Activated CD8-positive, alpha-beta memory T cell treated with anti-CD3 and anti-CD28 coated beads, Interleukin-2, amount 10 ng/mL, durations not matched to agents 7 days and 5 days (primary cell): ENCODE measurements around the gene ASIC4. TPM values are rescaled to one million over a fixed set of nuclear protein-coding genes. Genes with fewer than 3 reads are reported as not detected.

Experiments used
- ATAC-seq: fragments of 150-1000 bp; cut with Tn5 transposase; one replicate; pipeline ENCODE4 v1.10.0; 2021; ENCODE audit warnings: moderate library complexity
- CTCF ChIA-PET: fragments of 350-600 bp; sonication (Branson Sonifier 250); formaldehyde crosslinking; loops from one replicate; lab custom pipeline; 2021; ENCODE audit warnings: antibody characterized with exemption; lab: Charles Lee
- DNase-seq: peaks from one replicate; pipeline ENCODE4 v3.0.0-alpha.2; 2020
- H3K27ac Mint-ChIP-seq: one replicate; pipeline ENCODE4 v1.8.0; 2021; ENCODE audit warnings: mild to moderate bottlenecking, mixed read lengths
- H3K27me3 Mint-ChIP-seq: one replicate; pipeline ENCODE4 v1.8.0; 2021; ENCODE audit warnings: mixed read lengths
- H3K36me3 Mint-ChIP-seq: one replicate; pipeline ENCODE4 v1.8.0; 2021; ENCODE audit warnings: mild to moderate bottlenecking, mixed read lengths
- H3K4me1 Mint-ChIP-seq: one replicate; pipeline ENCODE4 v1.8.0; 2021; ENCODE audit warnings: mixed read lengths
- H3K4me3 Mint-ChIP-seq: one replicate; pipeline ENCODE4 v1.8.0; 2021; ENCODE audit warnings: mild to moderate bottlenecking, moderate library complexity, mixed read lengths
- H3K9me3 Mint-ChIP-seq: one replicate; pipeline ENCODE4 v1.8.0; 2022; ENCODE audit warnings: low read depth, mixed read lengths
- total RNA-seq, 2 experiments: library from RNA; stranded (reverse); gene quantifications; one replicate each; pipeline ENCODE4 v1.2.3, GENCODE V29; 2021

The ASIC4 gene
- total RNA-seq, 2 experiments from 2014 or later = 0.09 TPM; not detected in 1

DNA sequence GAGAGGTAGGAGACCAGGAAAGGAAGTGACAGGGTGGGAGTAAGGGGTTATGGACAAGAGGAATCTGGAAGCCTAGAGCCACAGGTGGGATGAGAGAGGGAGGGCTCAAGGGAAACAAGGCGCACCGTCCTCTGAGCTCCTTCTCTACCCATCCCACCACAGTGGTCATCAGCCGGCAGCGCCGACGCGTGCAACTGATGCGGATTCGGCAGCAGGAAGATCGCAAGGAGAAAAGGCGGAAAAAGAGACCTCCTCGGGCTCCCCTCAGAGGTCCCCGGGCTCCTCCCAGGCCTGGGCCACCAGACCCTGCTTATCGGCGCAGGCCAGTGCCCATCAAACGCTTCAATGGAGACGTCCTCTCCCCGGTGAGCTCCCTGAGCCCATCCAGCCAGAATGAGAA is 34.7 kb downstream of the ASIC4 start:
- H3K4me1 Mint-ChIP-seq = peaks cover 9% of the 10 kb centered on the region
- ATAC-seq = no peak
- CTCF ChIA-PET = interaction anchor here (0.6 to 2.0 kb wide), 2 partner anchors 8 to 11 kb away, joined by 3 to 7 read pairs; no protein-coding TSS in a partner anchor
- peaks cover 39% of the 10 kb centered on the region for H3K27me3 Mint-ChIP-seq
- no peaks in the 10 kb centered on the region for H3K9me3 Mint-ChIP-seq
- DNase-seq = no peak
- H3K4me3 Mint-ChIP-seq = no peak overlapping the region
- H3K27ac Mint-ChIP-seq = no peak overlapping the region
- H3K36me3 Mint-ChIP-seq = no peaks in the 10 kb centered on the region

DNA sequence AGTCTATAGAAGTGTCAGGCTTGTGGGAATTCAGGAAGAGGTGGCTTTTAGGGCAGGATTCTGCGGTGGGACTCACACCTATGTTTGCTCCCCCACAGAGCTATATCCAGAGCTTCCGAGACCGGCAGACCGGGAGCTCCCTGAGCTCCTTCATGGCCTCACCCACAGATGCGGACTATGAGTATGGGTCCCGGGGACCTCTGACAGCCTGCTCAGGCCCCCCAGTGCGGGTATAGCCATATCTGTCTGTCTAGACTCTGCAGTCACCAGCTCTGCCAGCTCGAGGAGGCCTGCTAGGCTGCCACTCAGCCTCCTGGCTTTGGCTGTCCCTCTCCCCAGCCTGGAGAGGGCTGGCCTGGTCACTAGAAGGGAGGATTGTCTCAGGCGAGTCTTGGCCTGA is 35.3 kb downstream of the ASIC4 start:
- DNase-seq = no peak
- H3K4me1 Mint-ChIP-seq = peaks cover 4% of the 10 kb centered on the region
- no peak overlapping the region for H3K27ac Mint-ChIP-seq
- ATAC-seq = no peak
- CTCF ChIA-PET = interaction anchor here (0.6 to 2.0 kb wide), 2 partner anchors 8 to 11 kb away, joined by 3 to 7 read pairs; no protein-coding TSS in a partner anchor
- H3K9me3 Mint-ChIP-seq = no peaks in the 10 kb centered on the region
- peaks cover 38% of the 10 kb centered on the region for H3K27me3 Mint-ChIP-seq
- H3K36me3 Mint-ChIP-seq = no peaks in the 10 kb centered on the region
- no peak overlapping the region for H3K4me3 Mint-ChIP-seq

DNA sequence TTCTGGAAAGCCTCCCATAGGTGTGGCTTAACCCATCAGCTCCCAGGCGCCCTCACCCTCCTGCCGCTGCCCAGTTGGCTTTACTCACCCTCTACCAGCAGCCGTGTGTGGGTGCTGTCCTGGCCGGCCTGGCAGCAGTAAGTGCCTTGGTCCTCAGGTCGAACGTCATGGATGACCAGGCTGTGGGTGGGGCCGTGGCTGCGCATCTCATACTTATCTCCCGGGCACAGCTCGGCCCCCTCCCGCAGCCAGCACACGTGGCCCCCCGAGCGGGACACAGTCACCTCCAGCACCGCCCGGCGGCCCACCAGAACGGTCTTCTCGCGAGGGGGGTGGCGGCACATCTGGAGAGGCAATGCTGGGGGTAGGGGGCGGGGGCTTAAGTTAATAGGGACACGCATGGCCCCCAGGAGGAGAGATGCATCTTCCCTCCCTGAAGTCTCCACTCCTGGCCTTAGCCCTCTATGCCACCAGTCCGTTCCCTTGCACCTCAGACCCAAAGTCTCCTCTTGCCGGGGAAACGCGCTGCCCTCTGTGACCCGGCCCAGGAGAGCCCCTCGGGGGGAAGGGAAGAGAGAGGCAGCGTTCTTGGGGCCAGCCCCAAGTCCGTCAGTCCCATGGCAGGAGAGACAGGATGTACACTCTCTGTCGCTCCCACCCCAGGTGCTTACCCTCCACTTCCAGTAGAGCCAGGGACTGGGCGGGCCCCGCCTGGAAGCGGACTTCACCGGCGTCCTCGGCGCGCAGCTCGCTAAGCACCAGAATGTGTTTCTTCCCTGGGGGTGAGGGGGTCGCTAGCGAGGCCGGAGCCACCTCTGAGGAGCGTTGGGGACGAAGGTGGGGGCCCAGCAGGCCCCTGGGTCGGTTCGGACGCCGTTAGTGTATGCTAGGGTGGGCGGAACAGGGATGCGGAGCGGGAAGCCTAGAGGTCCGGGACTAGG is 37.4 kb downstream of the ASIC4 start:
- Mint-ChIP-seq H3K27ac (no peak overlapping the region), H3K4me1 (peaks cover 4% of the 10 kb centered on the region), H3K27me3 (peaks cover 28% of the 10 kb centered on the region), H3K36me3 (no peaks in the 10 kb centered on the region), H3K4me3 (peak overlapping the region; percentile 60), H3K9me3 (no peaks in the 10 kb centered on the region)
- peak; percentile 50 for DNase-seq
- CTCF ChIA-PET = interaction anchor here (0.8 to 3.7 kb wide), 7 partner anchors 9 to 572 kb away, joined by 3 to 15 read pairs (median 4); partner anchors contain the start of genes CHPF and STK11IP
- ATAC-seq = peak; percentile 31

DNA sequence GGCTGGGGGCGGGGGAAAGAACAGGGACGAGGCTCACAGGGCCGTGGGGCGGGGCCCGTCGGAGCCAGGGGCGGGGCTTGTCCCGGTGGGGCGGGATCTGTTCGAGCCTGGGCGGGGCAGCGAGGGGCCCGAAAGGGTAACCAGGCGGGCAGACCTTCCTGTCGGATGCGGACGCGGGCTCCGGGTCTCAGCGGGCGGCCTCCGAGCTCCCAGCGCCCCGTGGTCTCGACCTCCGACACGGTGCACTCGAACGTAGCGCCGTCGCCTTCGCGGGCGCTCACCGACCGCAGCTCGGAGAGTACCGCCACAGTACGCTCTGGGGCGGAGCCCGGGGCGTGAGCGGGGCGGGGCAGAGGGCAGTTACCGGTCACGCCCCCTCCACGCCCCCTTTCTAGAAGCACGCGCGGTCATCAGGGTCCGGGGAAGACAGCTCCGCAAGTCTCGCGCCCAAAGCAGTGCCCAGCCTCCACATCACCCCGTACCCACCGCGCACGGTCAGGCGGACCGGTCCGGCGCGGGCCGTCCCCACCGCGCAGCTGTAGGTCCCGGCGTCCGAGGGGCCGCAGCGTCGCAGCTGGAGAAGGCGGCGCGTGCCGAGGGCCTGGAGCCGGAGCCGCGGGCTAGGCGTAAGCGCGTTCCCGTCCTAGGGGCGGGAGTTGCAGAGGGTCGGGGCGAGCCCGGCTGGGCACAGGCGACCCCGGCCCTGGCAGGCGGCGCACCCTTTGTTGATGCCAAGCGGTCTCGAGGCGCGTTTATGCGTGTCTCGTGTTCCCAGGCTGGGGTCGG is 38.3 kb downstream of the ASIC4 start:
- Mint-ChIP-seq H3K27ac (no peak overlapping the region), H3K4me1 (peaks cover 4% of the 10 kb centered on the region), H3K4me3 (peak overlapping the region; percentile 60), H3K27me3 (peaks cover 28% of the 10 kb centered on the region), H3K36me3 (no peaks in the 10 kb centered on the region), H3K9me3 (no peaks in the 10 kb centered on the region)
- DNase-seq = peak; percentile 85
- CTCF ChIA-PET = interaction anchor here (0.9 to 3.7 kb wide), 4 partner anchors 8 to 45 kb away, joined by 3 to 15 read pairs (median 8); partner anchors contain the start of genes CHPF and STK11IP
- peak; percentile 90 for ATAC-seq

DNA sequence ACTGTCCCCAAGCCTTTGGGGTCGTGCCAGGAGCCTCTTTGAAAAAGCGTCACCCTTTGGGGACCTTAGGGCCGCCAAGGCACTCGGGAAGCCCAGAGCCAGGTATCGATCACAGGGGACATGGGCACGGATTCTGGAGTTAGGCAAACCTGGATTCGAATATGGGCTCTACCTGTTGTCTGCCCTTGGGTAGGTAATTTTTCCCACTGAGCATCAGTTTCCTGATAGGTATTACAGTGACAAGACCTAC is 38.8 kb downstream of the ASIC4 start:
- Mint-ChIP-seq H3K36me3 (no peaks in the 10 kb centered on the region), H3K9me3 (no peaks in the 10 kb centered on the region), H3K27ac (no peak overlapping the region), H3K27me3 (peaks cover 28% of the 10 kb centered on the region), H3K4me1 (peaks cover 4% of the 10 kb centered on the region), H3K4me3 (no peak overlapping the region)
- ATAC-seq (no peak), DNase-seq (no peak)
- CTCF ChIA-PET = interaction anchor here (2.4 to 3.7 kb wide), 2 partner anchors 8 to 10 kb away, joined by 13 to 15 read pairs; partner anchors contain the start of gene CHPF

DNA sequence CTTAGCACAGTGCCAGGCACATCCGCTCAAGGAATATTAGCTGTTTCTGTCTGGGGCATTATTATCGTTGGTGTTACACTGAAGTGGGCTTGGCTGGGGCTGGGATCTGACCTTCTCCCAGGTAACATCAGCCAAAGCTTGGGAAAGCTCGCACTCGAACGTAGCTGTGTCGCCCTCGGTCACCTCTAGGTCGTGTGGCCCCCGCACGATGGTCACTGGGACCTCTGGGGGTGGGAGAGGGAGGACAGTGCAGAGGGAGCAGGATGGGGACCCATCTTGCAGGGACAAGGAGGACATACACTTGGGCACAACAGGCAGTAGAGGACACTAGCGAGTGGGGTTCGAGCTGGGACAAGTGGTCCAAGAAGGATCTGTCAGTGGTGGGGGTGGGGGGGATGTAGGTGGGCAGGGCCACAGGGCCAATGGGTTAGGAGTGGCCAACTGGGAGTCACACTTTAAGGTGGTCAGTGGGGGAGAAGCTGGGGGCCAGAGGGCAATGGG is 39.2 kb downstream of the ASIC4 start:
- Mint-ChIP-seq H3K36me3 (no peaks in the 10 kb centered on the region), H3K9me3 (no peaks in the 10 kb centered on the region), H3K4me1 (peaks cover 4% of the 10 kb centered on the region), H3K4me3 (no peak overlapping the region), H3K27ac (no peak overlapping the region), H3K27me3 (peaks cover 28% of the 10 kb centered on the region)
- no peak for ATAC-seq
- CTCF ChIA-PET = interaction anchor here (2.4 to 3.7 kb wide), 2 partner anchors 7 to 11 kb away, joined by 13 to 15 read pairs; partner anchors contain the start of gene CHPF
- DNase-seq = no peak

DNA sequence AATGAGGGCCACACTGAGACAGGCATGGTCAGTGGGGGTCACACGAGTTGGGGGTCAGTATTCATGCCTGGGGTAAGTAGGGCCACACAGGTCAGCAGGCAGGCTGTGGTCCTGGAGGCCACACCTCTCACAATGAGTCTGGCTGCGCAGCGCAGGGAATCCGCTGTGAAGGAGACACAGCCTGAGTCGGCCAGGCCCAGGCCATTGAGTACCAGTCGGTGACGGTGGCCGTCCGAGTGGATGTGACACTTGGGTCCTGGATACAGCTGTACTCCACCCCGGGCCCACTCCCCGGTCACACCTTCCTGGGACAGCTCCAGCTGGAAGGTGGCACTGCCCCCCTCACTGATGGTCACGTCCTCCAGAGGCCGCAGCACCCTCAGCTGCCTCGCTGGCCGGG is 40.1 kb downstream of the ASIC4 start:
- Mint-ChIP-seq H3K9me3 (no peaks in the 10 kb centered on the region), H3K4me1 (peaks cover 4% of the 10 kb centered on the region), H3K27me3 (peaks cover 28% of the 10 kb centered on the region), H3K4me3 (no peak overlapping the region), H3K36me3 (no peaks in the 10 kb centered on the region), H3K27ac (no peak overlapping the region)
- DNase-seq (no peak), ATAC-seq (no peak)
- CTCF ChIA-PET = interaction anchor here (1.4 to 2.4 kb wide), 2 partner anchors 11 to 12 kb away, joined by 4 to 13 read pairs; partner anchors contain the start of genes CHPF and TMEM198

DNA sequence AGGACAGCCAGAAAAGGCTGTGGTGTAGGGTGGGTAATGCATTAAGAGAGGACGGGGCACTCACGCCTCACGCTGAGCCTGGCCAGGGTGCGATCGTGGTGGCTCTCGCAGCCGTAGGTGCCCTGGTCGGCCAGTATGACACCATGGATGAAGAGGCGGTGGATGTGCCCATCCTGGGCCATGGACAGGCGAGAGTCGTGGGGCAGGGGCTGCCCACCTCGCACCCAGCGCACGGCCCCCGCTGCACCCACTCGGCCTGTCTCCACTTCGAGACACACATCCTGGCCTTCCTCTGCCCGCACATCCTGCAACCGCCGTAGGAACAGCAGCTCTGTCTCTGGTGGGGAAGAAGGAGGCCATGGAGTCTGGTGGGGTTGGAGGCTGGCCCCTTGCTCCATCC is 41.7 kb downstream of the ASIC4 start:
- CTCF ChIA-PET = interaction anchor here (1.4 to 2.4 kb wide), 2 partner anchors 13 to 14 kb away, joined by 4 to 11 read pairs; partner anchors contain the start of genes CHPF and TMEM198
- no peak overlapping the region for H3K4me3 Mint-ChIP-seq
- no peaks in the 10 kb centered on the region for H3K36me3 Mint-ChIP-seq
- ATAC-seq (no peak), DNase-seq (no peak)
- peaks cover 4% of the 10 kb centered on the region for H3K4me1 Mint-ChIP-seq
- H3K27ac Mint-ChIP-seq = no peak overlapping the region
- H3K27me3 Mint-ChIP-seq = peaks cover 22% of the 10 kb centered on the region
- H3K9me3 Mint-ChIP-seq = no peaks in the 10 kb centered on the region

DNA sequence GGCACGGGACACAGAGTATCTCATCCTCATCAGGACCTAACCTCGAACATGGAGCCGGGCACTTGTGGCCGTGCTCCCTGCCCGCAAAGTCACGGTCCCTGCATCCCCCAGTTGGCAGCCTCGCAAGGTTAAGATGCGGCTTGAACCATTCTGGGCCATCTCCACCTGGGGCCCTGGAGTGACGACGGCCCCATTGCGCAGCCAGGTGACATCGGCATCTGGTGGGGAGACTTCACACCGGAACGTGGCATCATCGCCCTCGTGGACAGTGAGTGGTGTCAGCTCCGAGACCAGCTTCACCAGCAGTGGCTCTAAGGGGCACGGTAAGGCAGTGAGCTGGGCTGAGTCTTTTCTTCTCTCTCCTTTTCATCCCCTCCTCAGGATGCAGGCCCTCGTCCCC is 42.1 kb downstream of the ASIC4 start:
- CTCF ChIA-PET = interaction anchor here (2.4 kb wide), 1 partner anchor 15 kb away, joined by 11 read pairs; no protein-coding TSS in a partner anchor
- peaks cover 19% of the 10 kb centered on the region for H3K27me3 Mint-ChIP-seq
- H3K4me3 Mint-ChIP-seq = no peak overlapping the region
- peaks cover 2% of the 10 kb centered on the region for H3K4me1 Mint-ChIP-seq
- no peaks in the 10 kb centered on the region for H3K9me3 Mint-ChIP-seq
- no peaks in the 10 kb centered on the region for H3K36me3 Mint-ChIP-seq
- no peak for ATAC-seq
- DNase-seq = no peak
- no peak overlapping the region for H3K27ac Mint-ChIP-seq

DNA sequence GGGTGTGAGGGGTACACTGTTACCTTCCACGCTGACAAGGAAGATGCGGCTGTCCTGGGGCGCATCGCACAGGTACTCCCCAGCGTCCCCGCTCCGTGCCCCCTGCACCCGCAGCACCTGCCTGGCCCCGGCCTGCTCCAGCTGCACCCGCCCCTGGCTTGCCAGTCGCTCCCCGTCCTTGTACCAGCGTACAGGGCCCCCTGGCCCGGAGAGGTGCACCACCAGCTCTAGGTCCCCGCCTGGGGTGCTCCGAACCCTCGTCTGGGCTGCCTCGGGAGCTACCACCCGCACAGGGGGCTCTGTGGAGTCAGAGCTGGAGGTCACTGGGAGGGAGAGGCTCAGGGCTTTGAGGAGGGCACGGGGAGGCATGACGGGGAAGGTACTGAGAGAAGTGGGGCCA is 43.0 kb downstream of the ASIC4 start:
- ATAC-seq (no peak), DNase-seq (no peak)
- CTCF ChIA-PET = interaction anchor here (1.4 to 2.4 kb wide), 2 partner anchors 16 to 85 kb away, joined by 5 to 11 read pairs; no protein-coding TSS in a partner anchor
- no peak overlapping the region for H3K27ac Mint-ChIP-seq
- H3K4me3 Mint-ChIP-seq = no peak overlapping the region
- H3K9me3 Mint-ChIP-seq = no peaks in the 10 kb centered on the region
- H3K27me3 Mint-ChIP-seq = peaks cover 15% of the 10 kb centered on the region
- no peaks in the 10 kb centered on the region for H3K36me3 Mint-ChIP-seq
- H3K4me1 Mint-ChIP-seq = no peaks in the 10 kb centered on the region

DNA sequence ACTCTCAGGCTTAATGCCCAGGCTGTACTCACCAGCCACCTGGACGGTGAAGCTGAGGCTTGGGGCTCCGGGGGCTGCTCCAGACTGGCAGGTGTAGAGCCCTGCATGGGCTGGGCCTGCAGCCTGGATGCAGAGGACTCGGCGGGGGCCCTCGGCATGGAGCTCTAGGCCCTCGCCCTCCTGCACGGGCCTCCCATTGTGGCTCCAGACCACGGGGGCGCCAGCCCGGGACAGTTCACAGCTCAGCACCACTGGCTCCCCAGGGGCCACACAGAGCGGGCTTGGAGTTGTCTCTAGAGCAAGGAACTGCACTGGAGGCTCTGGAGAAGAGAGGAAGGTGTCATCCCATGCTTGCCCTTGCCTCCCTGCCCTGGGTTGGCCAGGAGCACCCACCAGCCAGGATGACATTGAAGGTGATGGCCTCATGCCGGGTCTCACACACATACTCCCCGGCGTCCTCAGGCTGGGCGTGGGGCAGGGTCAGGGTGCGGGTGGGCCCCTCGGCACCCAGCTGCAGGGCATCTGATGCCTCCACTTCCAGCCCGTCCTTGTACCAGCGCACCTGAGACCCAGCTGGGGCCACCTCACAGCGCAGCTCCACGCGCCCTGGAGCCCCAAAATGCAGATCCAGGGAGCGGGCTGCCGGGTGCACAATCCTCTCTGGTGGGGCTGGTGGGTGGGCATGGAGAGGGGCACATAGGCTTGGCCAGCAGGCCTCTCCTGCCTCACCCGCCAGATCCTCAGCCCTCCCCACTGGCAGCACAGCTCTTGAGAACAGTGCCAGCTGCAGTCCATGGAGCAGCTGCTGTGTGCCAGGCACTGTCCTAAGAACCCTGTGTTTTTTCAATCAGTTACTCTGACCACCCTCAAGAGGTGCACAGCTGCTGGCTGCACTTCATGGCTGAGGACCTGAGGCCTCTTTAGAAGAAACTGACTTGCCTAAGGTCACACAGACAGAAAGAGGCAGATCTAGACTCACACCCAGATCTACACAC is 43.8 kb downstream of the ASIC4 start:
- DNase-seq = no peak
- Mint-ChIP-seq H3K36me3 (no peaks in the 10 kb centered on the region), H3K4me1 (no peaks in the 10 kb centered on the region), H3K27ac (no peak overlapping the region), H3K4me3 (no peak overlapping the region), H3K27me3 (peaks cover 15% of the 10 kb centered on the region), H3K9me3 (no peaks in the 10 kb centered on the region)
- CTCF ChIA-PET = interaction anchor here (1.4 to 2.4 kb wide), 2 partner anchors 17 to 84 kb away, joined by 5 to 11 read pairs; no protein-coding TSS in a partner anchor
- ATAC-seq = no peak
